Activated T-cell treated with anti-CD3 and anti-CD28 coated beads for 4 hours (primary cell): ENCODE data around the gene BCAM.
A peak's percentile ranks its signal among the peaks of the same experiment; 100 is the strongest.

Experiments used
- DNase-seq: peaks from one replicate; pipeline ENCODE4 v3.0.0-alpha.2; 2020

Gene BCAM

GRCh38 chr19:44792281-44792680, 16.6 kb upstream of the BCAM start:
- no peak for DNase-seq

- no peak for DNase-seq
These were observed 14.3 kb upstream of the BCAM start for GRCh38 chr19:44794610-44795009.

DNA sequence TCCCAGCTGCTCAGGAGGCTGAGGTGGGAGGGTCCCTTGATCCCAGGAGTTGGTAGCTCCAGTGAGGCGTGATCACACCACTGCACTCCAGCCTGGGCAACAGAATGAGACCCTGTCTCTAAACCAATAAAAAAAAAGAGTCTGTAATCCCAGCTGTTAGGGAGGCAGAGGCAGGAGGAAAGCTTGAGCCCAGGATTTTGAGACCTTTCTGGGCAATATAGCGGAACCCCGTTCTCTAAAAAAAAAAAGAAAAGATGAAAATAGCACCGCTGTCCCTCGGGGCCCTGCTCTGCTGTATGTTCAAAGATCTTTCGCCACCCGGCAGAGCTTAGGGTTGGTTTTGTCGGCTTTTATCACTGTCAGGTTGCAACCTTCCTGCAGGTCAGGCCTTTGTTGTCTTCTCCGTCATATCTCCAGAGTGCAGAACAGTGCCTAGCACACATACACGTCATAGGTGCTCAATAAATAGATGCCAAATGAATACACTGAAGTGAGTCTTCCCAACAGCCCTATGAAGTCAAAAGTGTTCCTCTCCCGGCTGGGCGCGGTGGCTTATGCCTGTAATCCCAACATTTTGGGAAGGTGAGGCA, 13.4 kb upstream of the BCAM start:
- no peak for DNase-seq

- DNase-seq = no peak
These were observed 12.2 kb upstream of the BCAM start for GRCh38 chr19:44796701-44797115.

DNA sequence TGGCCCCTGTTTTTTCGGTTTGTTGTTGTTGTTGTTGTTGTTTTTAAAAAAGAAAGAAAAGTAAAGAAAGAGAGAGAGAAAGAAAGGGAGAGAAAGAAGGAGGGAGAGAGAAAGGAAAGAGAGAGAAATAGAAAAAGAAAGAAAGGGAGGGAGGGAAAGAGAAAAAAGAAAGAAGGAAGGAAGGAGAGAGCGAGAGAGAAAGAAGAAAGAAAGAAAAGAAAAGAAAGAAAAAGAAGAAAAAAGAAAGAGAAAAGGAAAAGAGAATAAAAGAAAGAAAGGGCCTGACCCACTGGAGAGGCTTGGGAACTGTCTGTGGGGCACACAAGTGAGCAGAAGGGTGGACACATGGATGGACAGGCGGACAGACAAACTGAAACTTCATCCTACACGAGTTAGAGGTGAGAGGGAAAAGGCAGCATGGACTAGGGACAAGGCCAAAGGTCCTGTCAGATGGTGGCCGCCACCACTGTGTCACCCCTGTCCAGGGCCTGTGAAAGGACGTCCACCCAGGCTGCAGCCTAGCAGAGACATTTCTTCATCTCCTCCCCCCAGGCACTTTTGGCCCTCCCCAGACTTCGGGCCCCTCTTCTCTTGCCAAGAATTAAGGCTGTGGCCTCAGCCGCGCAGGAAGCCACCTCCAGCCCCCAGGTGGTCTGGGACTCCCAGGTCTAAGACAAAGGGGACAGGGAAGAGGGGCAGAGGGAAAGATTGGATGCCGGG, 9.1 kb upstream of the BCAM start:
- no peak for DNase-seq

DNA sequence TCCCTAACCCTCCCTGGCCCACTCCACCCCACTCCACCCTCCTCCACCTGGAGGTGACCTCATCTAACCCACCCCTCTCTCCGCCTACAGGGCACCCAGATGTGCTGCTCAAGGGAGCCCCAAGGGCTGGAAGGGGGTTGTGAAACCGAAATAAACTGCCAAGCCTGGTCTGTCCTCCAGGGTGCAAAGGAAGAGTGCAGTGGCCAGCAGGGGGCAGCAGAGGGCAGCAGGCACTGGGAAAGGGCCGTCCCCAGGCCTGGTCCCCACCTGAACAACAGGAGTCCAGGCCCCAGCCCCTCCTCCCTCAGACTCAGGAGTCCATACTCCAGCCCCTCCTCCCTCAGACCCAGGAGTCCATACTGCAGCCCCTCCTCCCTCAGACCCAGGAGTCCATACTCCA, 8.4 kb upstream of the BCAM start:
- peak; percentile 74 for DNase-seq

DNA sequence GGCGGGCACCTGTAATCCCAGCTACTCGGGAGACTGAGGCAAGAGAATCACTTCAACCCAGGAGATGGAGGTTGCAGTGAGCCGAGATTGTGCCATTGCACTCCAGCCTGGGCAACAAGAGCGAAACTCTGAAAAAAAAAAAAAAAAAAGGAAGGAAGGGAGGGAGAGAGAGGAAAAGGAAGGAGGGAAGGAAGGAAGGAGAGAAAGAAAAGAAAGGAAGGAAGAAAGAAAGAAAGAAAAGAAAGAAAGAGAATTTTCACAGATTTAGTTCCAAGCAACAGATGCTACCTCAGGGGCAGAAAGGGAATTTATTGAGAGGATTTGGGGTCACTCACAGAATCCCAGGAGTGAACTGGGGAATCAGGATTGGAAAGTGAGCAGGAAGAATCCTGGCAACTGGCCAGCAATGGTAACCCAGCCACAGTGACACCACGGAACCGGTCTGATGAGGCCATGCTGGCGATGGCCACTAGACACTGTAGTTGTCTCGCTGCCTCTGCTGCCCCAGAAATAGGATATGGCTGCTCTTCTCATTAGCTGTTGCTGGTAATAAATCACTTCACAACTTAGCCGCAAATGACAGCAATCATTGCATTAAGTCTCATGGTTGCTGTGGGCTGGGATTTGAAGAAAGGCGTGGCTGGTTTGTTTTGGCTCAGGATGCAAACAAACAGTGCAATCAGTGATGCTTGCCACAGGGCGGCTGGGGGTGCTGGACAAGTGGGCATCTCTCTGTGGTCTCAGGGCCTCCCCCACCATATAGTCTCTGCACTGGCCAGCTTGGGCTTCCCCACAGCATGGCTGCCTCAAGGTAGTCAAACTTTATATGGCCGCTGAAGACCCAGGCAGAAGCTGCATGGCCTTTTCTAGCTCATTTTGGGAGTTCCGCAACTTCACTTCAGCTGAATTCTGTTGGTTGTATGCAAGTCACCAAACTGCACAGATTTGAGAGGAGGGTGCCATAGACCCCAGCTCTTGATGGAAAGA, 5.2 kb upstream of the BCAM start:
- no peak for DNase-seq

- no peak for DNase-seq
These were observed 2.6 kb upstream of the BCAM start for GRCh38 chr19:44806291-44806690.

DNA sequence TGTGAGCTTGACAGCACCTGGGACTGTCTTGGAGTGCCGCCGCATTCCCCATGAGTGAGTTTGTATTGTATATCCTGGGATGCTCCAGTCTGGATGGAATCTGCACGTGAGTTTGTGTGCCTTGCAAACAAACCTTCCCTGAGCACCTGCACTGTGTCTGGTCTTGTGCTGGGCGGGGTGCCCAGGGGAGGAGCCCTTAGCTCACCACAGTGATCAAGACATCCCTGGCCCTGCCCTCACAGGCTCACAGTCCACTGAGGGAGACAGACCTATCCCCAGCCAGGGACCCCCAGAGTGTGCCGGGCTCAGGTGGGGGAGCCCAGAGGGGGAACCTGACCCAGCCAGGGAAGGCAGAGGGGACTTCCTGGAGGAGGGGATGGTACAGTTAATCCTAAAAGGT, 1.7 kb upstream of the BCAM start:
- DNase-seq = no peak

DNA sequence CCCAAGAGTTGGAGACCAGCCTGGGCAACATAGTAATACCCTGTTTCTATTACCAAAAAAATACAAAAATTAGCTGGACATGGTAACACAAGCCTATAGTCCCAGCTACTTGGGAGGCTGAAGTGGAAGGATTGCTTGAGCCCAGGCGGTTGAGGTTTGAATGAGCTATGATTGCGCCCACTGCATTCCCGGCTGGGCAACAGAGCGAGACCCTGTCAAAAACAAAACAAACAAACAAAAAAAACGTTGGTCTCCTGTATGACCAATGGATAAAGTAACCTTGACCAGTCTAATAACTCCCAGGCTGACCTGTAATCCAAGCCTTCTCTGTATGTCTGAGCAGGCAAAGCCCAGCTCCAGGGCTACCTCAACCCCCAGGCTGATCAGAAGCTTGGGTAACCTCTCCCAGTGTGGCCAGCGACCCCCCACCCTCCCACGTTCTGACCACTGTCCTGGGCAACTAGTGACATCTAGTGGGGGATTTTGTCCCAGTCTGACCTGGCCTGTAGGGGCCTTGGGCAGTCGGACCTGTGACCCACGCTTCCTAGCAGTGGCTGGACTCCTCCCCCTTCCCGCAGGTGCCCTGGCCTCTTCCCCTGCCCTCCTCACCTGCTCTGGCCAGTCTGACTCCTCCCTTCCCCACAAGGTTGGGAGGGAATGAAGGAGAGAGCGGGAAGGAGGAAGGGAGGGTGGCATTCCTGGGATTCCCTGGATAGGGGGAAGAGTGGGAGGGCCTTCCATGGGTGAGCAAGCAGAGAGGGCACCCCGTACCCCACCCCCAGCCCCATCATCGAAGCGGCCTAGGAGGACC, 1.0 kb upstream of the BCAM start:
- DNase-seq = no peak

GRCh38 chr19:44809577-44810233, 802 bp downstream of the BCAM start:
- DNase-seq = no peak

DNA sequence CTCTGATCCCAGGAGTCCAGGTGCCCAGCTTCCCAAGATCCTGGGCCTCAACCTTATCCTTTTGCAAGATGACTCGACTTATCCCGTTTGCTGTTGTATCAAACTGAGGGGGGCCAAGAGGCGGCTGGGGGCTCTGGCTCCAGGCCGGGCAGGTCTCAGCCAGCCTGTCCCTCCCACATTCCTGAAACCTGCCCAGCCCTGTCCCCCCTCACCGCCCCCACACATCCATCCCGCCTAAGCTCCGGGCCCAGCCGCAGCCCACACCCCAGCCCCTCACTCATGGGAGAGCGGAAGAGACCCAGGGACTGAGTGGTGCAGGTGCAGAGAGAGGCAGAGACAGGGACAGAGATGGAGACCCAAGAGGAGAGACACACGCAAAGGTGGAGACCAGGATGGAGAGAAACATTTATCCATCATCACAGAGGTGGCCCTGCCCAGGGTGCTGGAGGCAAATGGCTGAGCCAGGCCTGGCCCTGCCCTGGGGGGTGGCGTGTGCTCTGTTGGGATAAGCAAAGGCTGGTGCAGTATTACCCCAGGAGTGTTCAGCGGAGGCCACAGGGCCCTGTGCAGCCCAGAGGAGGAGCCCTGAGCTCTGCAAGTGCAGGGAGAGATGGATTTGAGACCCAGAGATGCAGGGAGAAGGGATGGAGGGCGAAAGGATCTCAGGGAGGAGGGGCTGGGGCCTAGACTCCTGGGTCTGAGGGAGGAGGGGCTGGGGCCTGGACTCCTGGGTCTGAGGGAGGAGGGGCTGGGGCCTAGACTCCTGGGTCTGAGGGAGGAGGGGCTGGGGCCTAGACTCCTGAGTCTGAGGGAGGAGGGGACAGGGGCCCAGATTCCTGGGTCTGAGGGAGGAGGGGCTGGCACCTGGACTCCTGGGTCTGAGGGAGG, 1.6 kb downstream of the BCAM start:
- no peak for DNase-seq

- no peak for DNase-seq
These were observed 2.2 kb downstream of the BCAM start for GRCh38 chr19:44811122-44811419.

GRCh38 chr19:44812142-44812718, 3.3 kb downstream of the BCAM start:
- DNase-seq = no peak

DNA sequence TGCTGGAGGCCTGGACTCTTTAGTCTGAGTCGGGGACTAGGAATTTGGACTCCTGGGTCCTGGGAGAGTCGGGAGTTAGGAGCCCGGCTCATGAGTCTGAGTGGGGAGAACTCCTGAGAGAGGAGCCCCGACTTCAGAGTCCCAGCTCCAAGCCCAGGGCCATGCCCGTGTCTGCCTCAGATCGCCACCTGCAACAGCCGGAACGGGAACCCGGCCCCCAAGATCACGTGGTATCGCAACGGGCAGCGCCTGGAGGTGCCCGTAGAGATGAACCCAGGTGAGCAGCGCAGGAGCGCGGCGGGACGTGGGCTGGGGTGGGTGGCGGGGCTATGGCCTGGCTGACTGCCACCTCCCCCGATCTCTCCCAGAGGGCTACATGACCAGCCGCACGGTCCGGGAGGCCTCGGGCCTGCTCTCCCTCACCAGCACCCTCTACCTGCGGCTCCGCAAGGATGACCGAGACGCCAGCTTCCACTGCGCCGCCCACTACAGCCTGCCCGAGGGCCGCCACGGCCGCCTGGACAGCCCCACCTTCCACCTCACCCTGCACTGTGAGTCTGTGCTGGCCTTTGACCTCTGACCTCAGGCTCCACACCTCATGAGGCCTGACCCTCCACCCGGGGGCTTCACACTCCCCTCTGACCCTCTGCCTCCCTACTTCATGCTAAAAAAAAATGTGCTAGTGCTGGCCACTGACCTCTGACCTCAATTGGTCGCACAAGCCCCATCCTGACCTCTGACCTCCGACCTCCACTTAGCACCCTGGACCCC, 4.4 kb downstream of the BCAM start:
- no peak for DNase-seq

DNA sequence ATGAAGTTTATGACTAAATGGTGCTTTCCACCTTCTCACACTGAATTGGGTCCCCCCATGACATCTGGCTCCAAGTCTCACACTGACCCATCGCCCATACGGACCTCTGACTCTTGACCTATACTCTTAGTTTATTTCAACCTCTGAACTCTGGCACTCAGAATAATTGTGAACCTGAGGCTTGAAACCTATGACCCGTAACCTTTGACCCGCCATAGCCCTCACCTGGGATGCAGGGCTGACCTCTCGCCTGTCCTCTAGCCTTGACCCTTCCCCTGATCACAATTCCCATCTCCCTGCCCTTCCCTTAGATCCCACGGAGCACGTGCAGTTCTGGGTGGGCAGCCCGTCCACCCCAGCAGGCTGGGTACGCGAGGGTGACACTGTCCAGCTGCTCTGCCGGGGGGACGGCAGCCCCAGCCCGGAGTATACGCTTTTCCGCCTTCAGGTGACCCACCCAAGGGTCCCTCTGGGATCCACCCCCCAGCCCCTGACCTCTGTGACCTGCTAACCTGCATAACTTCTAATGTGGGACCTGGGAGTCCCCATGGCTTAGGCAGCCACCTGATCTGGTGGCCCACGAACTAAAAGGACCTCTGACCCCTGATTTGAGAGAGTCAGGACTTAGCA, 5.1 kb downstream of the BCAM start:
- no peak for DNase-seq

- DNase-seq = no peak
These were observed 5.6 kb downstream of the BCAM start for GRCh38 chr19:44814517-44814916.

GRCh38 chr19:44816301-44816700, 7.4 kb downstream of the BCAM start:
- DNase-seq = no peak

- DNase-seq = no peak
These were observed 9.0 kb downstream of the BCAM start for GRCh38 chr19:44817725-44818465.
